GM21447 (cell line): Measurements from ENCODE around the gene EPN1.

Source experiments
- ATAC-seq: cut with Tn5 transposase; IDR thresholded peaks from one replicate; pipeline ENCODE4 v1.9.1; 2021; ENCODE audit not compliant: unreplicated experiment

The EPN1 gene

GRCh38 chr19:55692681-55693081, 17.7 kb downstream of the EPN1 start:
- no peak for ATAC-seq

- ATAC-seq = no peak
Measured at GRCh38 chr19:55693336-55693974, 18.4 kb downstream of the EPN1 start.

GRCh38 chr19:55694241-55694655, 19.2 kb downstream of the EPN1 start:
- no peak for ATAC-seq

GRCh38 chr19:55694656-55695491, 19.8 kb downstream of the EPN1 start:
- no peak for ATAC-seq

- no peak for ATAC-seq
Measured at GRCh38 chr19:55695511-55696290, 20.7 kb downstream of the EPN1 start.

GRCh38 chr19:55696301-55697068, 21.5 kb downstream of the EPN1 start:
- ATAC-seq = no peak

GRCh38 chr19:55697069-55697440, 22.0 kb downstream of the EPN1 start:
- no peak for ATAC-seq

GRCh38 chr19:55697698-55698097, 22.7 kb downstream of the EPN1 start:
- ATAC-seq = no peak

- ATAC-seq = no peak
Measured at GRCh38 chr19:55698256-55698655, 23.2 kb downstream of the EPN1 start.

- ATAC-seq = no peak
Measured at GRCh38 chr19:55699221-55699620, 24.2 kb downstream of the EPN1 start.

GRCh38 chr19:55700813-55701212, 25.8 kb downstream of the EPN1 start:
- ATAC-seq = no peak

- ATAC-seq = no peak
Measured at GRCh38 chr19:55702131-55702627, 27.2 kb downstream of the EPN1 start.

GRCh38 chr19:55703790-55704215, 28.8 kb downstream of the EPN1 start:
- no peak for ATAC-seq

GRCh38 chr19:55704494-55705245, 29.6 kb downstream of the EPN1 start:
- ATAC-seq = no peak

GRCh38 chr19:55705972-55706371, 30.9 kb downstream of the EPN1 start:
- ATAC-seq = no peak

GRCh38 chr19:55711719-55712118, 36.7 kb downstream of the EPN1 start:
- no peak for ATAC-seq

GRCh38 chr19:55712804-55713631, 38.0 kb downstream of the EPN1 start:
- ATAC-seq = no peak

- ATAC-seq = no peak
Measured at GRCh38 chr19:55716531-55716930, 41.5 kb downstream of the EPN1 start.

- no peak for ATAC-seq
Measured at GRCh38 chr19:55717251-55717650, 42.2 kb downstream of the EPN1 start.
